ENCODE measurements around the gene MKKS. TPM values are rescaled to one million over a fixed set of nuclear protein-coding genes. Genes with fewer than 3 reads are reported as not detected.

MKKS gene
- 10 to 100 TPM; 11.4 to 13.0 TPM for total RNA-seq

DNA sequence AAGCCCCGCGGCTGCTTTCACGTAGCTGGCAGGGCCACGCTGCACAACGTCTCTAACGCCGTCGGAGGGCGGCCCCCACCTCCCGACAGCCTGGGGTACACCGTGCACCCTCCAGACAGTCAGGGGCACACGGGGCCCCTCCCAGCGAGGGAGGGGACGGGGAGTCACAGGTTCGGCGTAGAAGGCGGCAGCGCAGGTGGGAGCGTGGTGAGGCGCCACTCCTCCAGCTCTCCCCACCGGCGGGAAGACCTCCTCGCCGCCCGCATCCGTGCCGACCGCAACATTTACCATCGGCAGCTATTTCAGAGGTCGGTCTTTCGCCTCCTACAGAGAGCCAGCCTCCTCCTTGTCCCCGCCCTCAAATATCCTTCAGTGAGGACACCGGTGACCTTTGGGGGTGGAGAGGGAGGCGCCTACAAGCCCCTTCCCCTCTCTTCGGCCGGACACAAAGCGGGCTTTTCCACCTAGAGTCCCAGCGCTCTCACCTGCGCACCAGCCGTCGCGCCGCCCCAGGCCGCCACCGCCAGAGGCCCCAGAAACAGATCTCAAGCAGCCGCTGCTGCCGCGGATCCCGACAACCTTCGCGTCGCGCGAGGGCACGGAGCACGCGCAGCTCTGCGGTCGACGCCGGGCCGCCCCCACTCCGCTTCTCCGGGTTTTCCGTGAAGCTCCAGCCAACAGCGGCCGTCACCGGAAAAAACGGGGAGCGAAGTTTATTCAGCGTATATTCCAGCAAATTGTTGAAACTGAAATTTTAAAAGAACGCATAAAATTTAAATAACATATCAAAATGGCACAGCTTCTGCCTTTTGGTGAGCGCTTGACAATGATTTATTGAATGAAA is at the start of gene MKKS:
Gene MKKS, minus strand, starts transcription at position 600 of the 844 bp plus-strand sequence. CDS start 20,708 bp downstream, outside the sequence.
- Histone ChIP-seq H3K4me1 (ENCODE audit: control insufficient read depth in 1 of 2, low read depth in 2 of 2) (peaks cover 17 to 23% of the 10 kb centered on the region in 2 donors), H3K27me3 (replicated peaks; ENCODE audit: insufficient read depth) (no peaks in the 10 kb centered on the region), H3K36me3 (no peaks in the 10 kb centered on the region), H3K9me3 (no peaks in the 10 kb centered on the region), H3K27ac (peak within 1 kb of the TSS; percentile 85 to 89), H3K4me3 (peak within 1 kb of the TSS; percentile 89)
- DNase-seq (ENCODE audit: low spot score) (peak; percentile 31), ATAC-seq (ENCODE audit: insufficient number of reproducible peaks, low FRiP score, low read depth) (peak; percentile 89)
- TF ChIP-seq CTCF (IDR thresholded peaks at IDR 0.05) = no peak

GRCh38 chr20:10483691-10484090 is 49.7 kb upstream of the MKKS start:
- DNase-seq (ENCODE audit: low spot score) = no peak
- TF ChIP-seq CTCF (IDR thresholded peaks at IDR 0.05) = no peak
- no peak overlapping the region for H3K4me3 ChIP-seq
- no peak overlapping the region for H3K27ac ChIP-seq
- H3K9me3 ChIP-seq = no peaks in the 10 kb centered on the region
- H3K36me3 ChIP-seq = no peaks in the 10 kb centered on the region
- no peaks in the 10 kb centered on the region for H3K4me1 ChIP-seq (ENCODE audit: control insufficient read depth in 1 of 2, low read depth in 2 of 2)
- no peak for ATAC-seq (ENCODE audit: insufficient number of reproducible peaks, low FRiP score, low read depth)
- H3K27me3 ChIP-seq (replicated peaks; ENCODE audit: insufficient read depth) = no peaks in the 10 kb centered on the region

GRCh38 chr20:10481676-10482075 is 47.7 kb upstream of the MKKS start:
- Histone ChIP-seq H3K4me3 (no peak overlapping the region), H3K9me3 (no peaks in the 10 kb centered on the region), H3K4me1 (ENCODE audit: control insufficient read depth in 1 of 2, low read depth in 2 of 2) (no peaks in the 10 kb centered on the region), H3K27ac (no peak overlapping the region), H3K27me3 (replicated peaks; ENCODE audit: insufficient read depth) (no peaks in the 10 kb centered on the region), H3K36me3 (no peaks in the 10 kb centered on the region)
- TF ChIP-seq CTCF (IDR thresholded peaks at IDR 0.05) = no peak
- DNase-seq (ENCODE audit: low spot score) = no peak
- no peak for ATAC-seq (ENCODE audit: insufficient number of reproducible peaks, low FRiP score, low read depth)

DNA sequence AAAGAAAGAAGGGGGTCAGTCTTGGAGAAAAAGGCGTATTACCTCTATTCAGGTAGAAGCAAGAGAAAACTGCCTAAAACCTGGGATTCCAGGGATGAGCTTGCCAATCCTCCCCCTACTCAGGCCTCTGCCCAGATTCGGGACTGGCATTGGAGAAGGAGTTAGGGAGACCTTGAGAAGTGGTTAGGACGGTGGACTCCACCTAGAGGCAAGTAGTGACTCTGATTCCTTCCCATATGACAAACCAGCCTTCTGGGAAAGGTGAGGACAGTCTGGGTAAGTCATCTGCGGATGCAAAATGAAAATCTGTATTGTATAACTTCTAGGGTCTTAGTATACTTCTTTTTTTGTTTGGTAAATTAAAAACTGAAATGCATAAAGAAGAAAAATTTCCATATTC is 44.9 kb upstream of the MKKS start:
- ATAC-seq (ENCODE audit: insufficient number of reproducible peaks, low FRiP score, low read depth) = no peak

More for the DNA sequence above, 44.9 kb upstream of the MKKS start:
- Histone ChIP-seq H3K4me3 (no peak overlapping the region), H3K4me1 (ENCODE audit: control insufficient read depth in 1 of 2, low read depth in 2 of 2) (peaks cover 1 to 12% of the 10 kb centered on the region in 2 donors), H3K9me3 (no peaks in the 10 kb centered on the region), H3K27ac (no peak overlapping the region), H3K27me3 (replicated peaks; ENCODE audit: insufficient read depth) (no peaks in the 10 kb centered on the region), H3K36me3 (no peaks in the 10 kb centered on the region)
- DNase-seq (ENCODE audit: low spot score) = no peak
- TF ChIP-seq CTCF (IDR thresholded peaks at IDR 0.05) = no peak

All from thoracic aorta (tissue), 2 donors.